Measurements from ENCODE around the gene TBC1D24.

TBC1D24 gene

GRCh38 chr16:2498531-2499253, 23.8 kb downstream of the TBC1D24 start:
- DNase-seq (ENCODE audit: low read depth in 3 of 3, low spot score in 1 of 3): no peak

GRCh38 chr16:2499454-2499853, 24.5 kb downstream of the TBC1D24 start:
- DNase-seq (ENCODE audit: low read depth in 3 of 3, low spot score in 1 of 3): no peak

GRCh38 chr16:2499890-2500429, 25.0 kb downstream of the TBC1D24 start:
- no peak for DNase-seq (ENCODE audit: low read depth in 3 of 3, low spot score in 1 of 3)

GRCh38 chr16:2500430-2500917, 25.5 kb downstream of the TBC1D24 start:
- no peak for DNase-seq (ENCODE audit: low read depth in 3 of 3, low spot score in 1 of 3)

GRCh38 chr16:2500918-2501750, 26.2 kb downstream of the TBC1D24 start:
- peak; percentile 51 to 76 (median 67) for DNase-seq (ENCODE audit: low read depth in 3 of 3, low spot score in 1 of 3)

- no peak for DNase-seq (ENCODE audit: low read depth in 3 of 3, low spot score in 1 of 3)
Measured at GRCh38 chr16:2501946-2502895, 27.3 kb downstream of the TBC1D24 start.

GRCh38 chr16:2505695-2506094, 30.8 kb downstream of the TBC1D24 start:
- DNase-seq (ENCODE audit: low read depth in 3 of 3, low spot score in 1 of 3): no peak

- DNase-seq (ENCODE audit: low read depth in 3 of 3, low spot score in 1 of 3): no peak
Measured at GRCh38 chr16:2507052-2507659, 32.2 kb downstream of the TBC1D24 start.

GRCh38 chr16:2507665-2508064, 32.7 kb downstream of the TBC1D24 start:
- no peak for DNase-seq (ENCODE audit: low read depth in 3 of 3, low spot score in 1 of 3)

- DNase-seq (ENCODE audit: low read depth in 3 of 3, low spot score in 1 of 3): no peak
Measured at GRCh38 chr16:2508722-2509400, 33.9 kb downstream of the TBC1D24 start.

GRCh38 chr16:2511128-2511800, 36.3 kb downstream of the TBC1D24 start:
- DNase-seq (ENCODE audit: low read depth in 3 of 3, low spot score in 1 of 3): no peak

- no peak for DNase-seq (ENCODE audit: low read depth in 3 of 3, low spot score in 1 of 3)
Measured at GRCh38 chr16:2511996-2512734, 37.2 kb downstream of the TBC1D24 start.

- no peak for DNase-seq (ENCODE audit: low read depth in 3 of 3, low spot score in 1 of 3)
Measured at GRCh38 chr16:2512735-2513404, 37.9 kb downstream of the TBC1D24 start.

- peak; percentile 77 to 87 (median 80) for DNase-seq (ENCODE audit: low read depth in 3 of 3, low spot score in 1 of 3)
Measured at GRCh38 chr16:2513405-2514332, 38.7 kb downstream of the TBC1D24 start, which contains the start of gene ATP6V0C. Gene ATP6V0C, plus strand, starts transcription at chr16:2513952. Its CDS starts 152 bp downstream, at chr16:2514104.

GRCh38 chr16:2514333-2515179, 39.6 kb downstream of the TBC1D24 start:
- DNase-seq (ENCODE audit: low read depth in 3 of 3, low spot score in 1 of 3): peak in 1 of 3 donors; percentile 14
